ENCODE data around the gene SYT8.

- TF ChIP-seq CTCF (IDR thresholded peaks at IDR 0.05) (no peak), EZH2phosphoT487 (IDR thresholded peaks at IDR 0.05) (no peak), EZH2 (IDR thresholded peaks at IDR 0.05) (no peak)
Observed at GRCh38 chr11:1878137-1879031, 43.6 kb downstream of the SYT8 start.

All from neural progenitor cell (in vitro differentiated cells).